ENCODE data around the gene SETD2.
"Not testable (repeated sequence)": the region's sequence is repeated elsewhere in the genome, so short reads cannot be mapped to it uniquely, and the experiment has no call there.

The SETD2 gene

DNA sequence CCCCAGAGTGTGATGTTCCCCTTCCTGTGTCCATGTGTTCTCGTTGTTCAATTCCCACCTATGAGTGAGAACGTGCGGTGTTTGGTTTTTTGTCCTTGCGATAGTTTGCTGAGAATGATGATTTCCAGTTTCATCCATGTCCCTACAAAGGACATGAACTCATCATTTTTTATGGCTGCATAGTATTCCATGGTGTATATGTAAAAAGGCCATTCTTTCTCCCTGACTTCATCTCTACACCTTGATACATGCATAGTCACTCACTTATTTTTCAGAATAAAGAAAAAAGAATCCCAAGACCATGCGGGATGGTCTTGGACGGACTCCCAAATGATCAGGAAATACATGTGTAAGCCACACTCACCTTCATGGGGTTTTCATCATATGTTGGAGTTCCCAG, 126.6 kb downstream of the SETD2 start:
- not testable (repeated sequence) for H3K27me3 ChIP-seq (ENCODE audit: insufficient read depth, low read length, poor library complexity); H3K4me3 ChIP-seq (ENCODE audit: low read length); H3K18ac ChIP-seq (ENCODE audit: low read length); H3K4me2 ChIP-seq (ENCODE audit: low read length); H2AK5ac ChIP-seq (ENCODE audit: low read length); H3K9ac ChIP-seq (ENCODE audit: low read length); H2BK15ac ChIP-seq (replicated peaks; ENCODE audit: low read depth); H3K79me1 ChIP-seq (ENCODE audit: low read length); H2BK5ac ChIP-seq (ENCODE audit: low read length); DNase-seq; H2BK120ac ChIP-seq (ENCODE audit: low read depth, low read length); H3K79me2 ChIP-seq (ENCODE audit: control insufficient read depth, insufficient read depth, low read length); H3K56ac ChIP-seq (ENCODE audit: low read length); H3K4ac ChIP-seq (ENCODE audit: low read depth, low read length); H3K23ac ChIP-seq (ENCODE audit: low read length); H3K36me3 ChIP-seq (ENCODE audit: control insufficient read depth, insufficient read depth, low read length); H3K27ac ChIP-seq (ENCODE audit: low read depth, low read length); H4K5ac ChIP-seq (ENCODE audit: low read length); H3K4me1 ChIP-seq (ENCODE audit: control insufficient read depth, low read depth, low read length); H4K8ac ChIP-seq (ENCODE audit: low read depth, low read length)
- WGBS (ENCODE audit: extremely low coverage, insufficient coverage, low lambda C conversion rate), result no CpG with 5 or more reads among the region's 6 CpGs

DNA sequence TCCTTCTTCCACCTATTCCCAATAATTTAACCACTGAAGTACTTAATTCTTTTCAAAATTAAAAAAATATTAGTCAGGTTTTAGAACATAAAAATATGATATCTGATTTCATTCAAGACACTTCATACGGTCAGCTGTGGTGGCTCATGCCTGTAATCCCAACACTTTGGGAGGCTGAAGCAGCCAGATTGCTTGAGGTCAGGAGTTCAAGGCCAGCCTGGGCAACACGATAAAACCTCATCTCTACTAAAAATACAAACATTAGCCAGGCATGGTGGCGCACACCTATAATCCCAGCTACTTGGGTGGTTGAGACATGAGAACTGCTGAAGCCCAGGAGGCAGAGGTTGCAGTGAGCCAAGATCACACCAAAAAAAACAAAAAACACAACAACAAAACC, 127.8 kb downstream of the SETD2 start:
- Histone ChIP-seq H3K56ac (ENCODE audit: low read length) (no peak overlapping the region), H3K9ac (ENCODE audit: low read length) (no peak overlapping the region), H3K27ac (ENCODE audit: low read depth, low read length) (no peak overlapping the region), H3K79me2 (ENCODE audit: control insufficient read depth, insufficient read depth, low read length) (no peaks in the 10 kb centered on the region), H3K79me1 (ENCODE audit: low read length) (no peaks in the 10 kb centered on the region), H3K18ac (ENCODE audit: low read length) (no peak overlapping the region), H3K4me2 (ENCODE audit: low read length) (no peak overlapping the region), H3K4me3 (ENCODE audit: low read length) (no peak overlapping the region), H3K23ac (ENCODE audit: low read length) (no peak overlapping the region), H4K5ac (ENCODE audit: low read length) (no peak overlapping the region), H2BK5ac (ENCODE audit: low read length) (no peak overlapping the region), H3K4ac (ENCODE audit: low read depth, low read length) (no peak overlapping the region), H4K8ac (ENCODE audit: low read depth, low read length) (no peak overlapping the region), H2AK5ac (ENCODE audit: low read length) (no peak overlapping the region), H3K36me3 (ENCODE audit: control insufficient read depth, insufficient read depth, low read length) (peaks cover 5% of the 10 kb centered on the region), H3K4me1 (ENCODE audit: control insufficient read depth, low read depth, low read length) (no peaks in the 10 kb centered on the region), H2BK15ac (replicated peaks; ENCODE audit: low read depth) (no peak overlapping the region), H3K27me3 (ENCODE audit: insufficient read depth, low read length, poor library complexity) (no peaks in the 10 kb centered on the region), H2BK120ac (ENCODE audit: low read depth, low read length) (no peak overlapping the region)
- no CpG with 5 or more reads among the region's 3 CpGs for WGBS (ENCODE audit: extremely low coverage, insufficient coverage, low lambda C conversion rate)
- DNase-seq, result no peak

DNA sequence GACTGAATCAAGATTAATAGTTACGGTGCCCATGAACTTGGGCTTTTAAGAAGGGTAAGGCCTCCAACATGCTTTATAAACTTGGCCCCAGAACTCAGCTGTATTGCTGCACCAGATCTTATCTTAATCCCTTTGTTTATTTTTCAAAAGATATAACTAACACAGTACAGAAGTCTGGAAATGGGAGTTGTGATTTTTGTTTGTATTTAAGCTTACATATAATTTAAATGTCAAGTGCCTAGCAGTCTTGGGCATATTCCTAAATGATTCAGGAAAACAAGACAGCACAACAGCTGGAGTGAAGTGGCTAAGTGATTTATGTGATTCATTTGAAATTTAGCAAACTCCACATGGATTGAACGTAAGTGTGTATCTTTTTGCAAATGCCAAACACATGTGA, 128.3 kb downstream of the SETD2 start:
- WGBS (ENCODE audit: extremely low coverage, insufficient coverage, low lambda C conversion rate), result no CpG with 5 or more reads among the region's 2 CpGs
- Histone ChIP-seq H3K4me1 (ENCODE audit: control insufficient read depth, low read depth, low read length) (no peaks in the 10 kb centered on the region), H4K5ac (ENCODE audit: low read length) (no peak overlapping the region), H3K56ac (ENCODE audit: low read length) (no peak overlapping the region), H3K79me1 (ENCODE audit: low read length) (no peaks in the 10 kb centered on the region), H2BK120ac (ENCODE audit: low read depth, low read length) (no peak overlapping the region), H4K8ac (ENCODE audit: low read depth, low read length) (no peak overlapping the region), H3K4me2 (ENCODE audit: low read length) (no peak overlapping the region), H3K23ac (ENCODE audit: low read length) (no peak overlapping the region), H2BK15ac (replicated peaks; ENCODE audit: low read depth) (no peak overlapping the region), H3K4ac (ENCODE audit: low read depth, low read length) (no peak overlapping the region), H3K4me3 (ENCODE audit: low read length) (no peak overlapping the region), H3K18ac (ENCODE audit: low read length) (no peak overlapping the region), H3K36me3 (ENCODE audit: control insufficient read depth, insufficient read depth, low read length) (peaks cover 5% of the 10 kb centered on the region), H3K9ac (ENCODE audit: low read length) (no peak overlapping the region), H3K27ac (ENCODE audit: low read depth, low read length) (no peak overlapping the region), H2AK5ac (ENCODE audit: low read length) (no peak overlapping the region), H3K27me3 (ENCODE audit: insufficient read depth, low read length, poor library complexity) (no peaks in the 10 kb centered on the region), H2BK5ac (ENCODE audit: low read length) (no peak overlapping the region), H3K79me2 (ENCODE audit: control insufficient read depth, insufficient read depth, low read length) (no peaks in the 10 kb centered on the region)
- no peak for DNase-seq

DNA sequence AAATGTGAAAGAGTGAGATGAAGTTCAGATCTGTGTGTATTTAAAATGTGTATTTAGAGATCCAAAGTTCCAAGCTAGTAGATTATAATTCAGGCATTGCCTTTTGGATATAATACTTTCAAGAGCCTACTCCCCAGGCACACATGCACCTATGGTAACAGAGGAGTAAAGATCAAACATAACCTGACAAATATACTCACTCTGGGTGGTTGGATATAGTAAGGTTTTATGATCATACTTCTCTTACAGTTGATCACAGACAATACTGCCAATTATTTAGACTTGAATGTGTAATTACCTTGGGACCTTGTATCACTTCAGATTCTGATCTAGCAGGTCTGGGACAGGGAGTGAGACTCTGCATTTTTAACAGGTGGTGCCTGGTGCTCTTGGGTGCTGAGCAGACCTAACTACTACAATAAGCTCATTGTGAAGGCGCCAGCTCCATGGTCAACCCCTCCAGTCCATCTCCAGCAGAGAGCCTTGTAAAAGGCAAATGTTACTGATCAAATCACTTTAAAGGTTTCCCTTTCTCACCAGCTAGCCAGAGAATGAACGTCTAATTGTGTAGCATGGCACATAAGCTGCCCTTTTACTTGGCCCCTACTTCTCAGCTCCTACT, 128.9 kb downstream of the SETD2 start:
- Histone ChIP-seq H2BK5ac (ENCODE audit: low read length) (no peak overlapping the region), H3K36me3 (ENCODE audit: control insufficient read depth, insufficient read depth, low read length) (peaks cover 5% of the 10 kb centered on the region)

DNA sequence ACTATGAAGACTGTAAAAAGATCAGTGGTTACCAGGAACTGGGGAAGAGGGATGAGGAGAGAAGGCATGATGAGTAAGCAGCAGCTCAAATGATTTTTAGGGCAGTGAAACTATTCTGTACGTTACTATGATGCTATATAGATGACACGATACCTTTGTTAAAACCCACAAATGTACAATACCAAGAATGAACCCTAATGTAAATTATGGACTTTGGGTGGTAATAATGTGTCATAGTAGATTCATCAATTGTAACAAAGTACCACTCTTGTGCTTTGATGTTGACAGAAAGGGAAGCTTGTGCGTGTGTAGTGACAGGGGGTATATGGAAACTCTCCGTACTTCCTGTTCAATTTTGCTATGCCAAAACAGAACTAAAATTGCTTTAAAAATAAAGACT, 132.9 kb downstream of the SETD2 start:
- H3K4me3 ChIP-seq (ENCODE audit: low read length); H2AK5ac ChIP-seq (ENCODE audit: low read length); H3K4ac ChIP-seq (ENCODE audit: low read depth, low read length); H3K56ac ChIP-seq (ENCODE audit: low read length); H3K9ac ChIP-seq (ENCODE audit: low read length); H3K18ac ChIP-seq (ENCODE audit: low read length); H4K5ac ChIP-seq (ENCODE audit: low read length); H2BK15ac ChIP-seq (replicated peaks; ENCODE audit: low read depth); H2BK120ac ChIP-seq (ENCODE audit: low read depth, low read length); H4K8ac ChIP-seq (ENCODE audit: low read depth, low read length); H3K4me1 ChIP-seq (ENCODE audit: control insufficient read depth, low read depth, low read length); H3K4me2 ChIP-seq (ENCODE audit: low read length); H3K36me3 ChIP-seq (ENCODE audit: control insufficient read depth, insufficient read depth, low read length); H3K79me2 ChIP-seq (ENCODE audit: control insufficient read depth, insufficient read depth, low read length); DNase-seq; H3K27me3 ChIP-seq (ENCODE audit: insufficient read depth, low read length, poor library complexity); H3K79me1 ChIP-seq (ENCODE audit: low read length); H2BK5ac ChIP-seq (ENCODE audit: low read length); H3K23ac ChIP-seq (ENCODE audit: low read length); H3K27ac ChIP-seq (ENCODE audit: low read depth, low read length): not testable (repeated sequence)
- no CpG with 5 or more reads among the region's 4 CpGs for WGBS (ENCODE audit: extremely low coverage, insufficient coverage, low lambda C conversion rate)

More for the DNA sequence above, 128.9 kb downstream of the SETD2 start:
- no peak overlapping the region for H3K27ac ChIP-seq (ENCODE audit: low read depth, low read length)
- H4K5ac ChIP-seq (ENCODE audit: low read length), result no peak overlapping the region
- no peak overlapping the region for H2AK5ac ChIP-seq (ENCODE audit: low read length)
- H3K18ac ChIP-seq (ENCODE audit: low read length), result no peak overlapping the region
- no peak overlapping the region for H2BK120ac ChIP-seq (ENCODE audit: low read depth, low read length)
- no peak for DNase-seq
- H3K4me1 ChIP-seq (ENCODE audit: control insufficient read depth, low read depth, low read length), result no peaks in the 10 kb centered on the region
- no peaks in the 10 kb centered on the region for H3K27me3 ChIP-seq (ENCODE audit: insufficient read depth, low read length, poor library complexity)
- no peak overlapping the region for H3K9ac ChIP-seq (ENCODE audit: low read length)
- H2BK15ac ChIP-seq (replicated peaks; ENCODE audit: low read depth), result no peak overlapping the region
- WGBS (ENCODE audit: extremely low coverage, insufficient coverage, low lambda C conversion rate), result no CpG with 5 or more reads among the region's 2 CpGs
- H3K79me2 ChIP-seq (ENCODE audit: control insufficient read depth, insufficient read depth, low read length), result no peaks in the 10 kb centered on the region
- no peak overlapping the region for H4K8ac ChIP-seq (ENCODE audit: low read depth, low read length)
- H3K4ac ChIP-seq (ENCODE audit: low read depth, low read length), result no peak overlapping the region
- H3K79me1 ChIP-seq (ENCODE audit: low read length), result no peaks in the 10 kb centered on the region
- no peak overlapping the region for H3K23ac ChIP-seq (ENCODE audit: low read length)
- no peak overlapping the region for H3K4me3 ChIP-seq (ENCODE audit: low read length)
- H3K4me2 ChIP-seq (ENCODE audit: low read length), result no peak overlapping the region
- no peak overlapping the region for H3K56ac ChIP-seq (ENCODE audit: low read length)

DNA sequence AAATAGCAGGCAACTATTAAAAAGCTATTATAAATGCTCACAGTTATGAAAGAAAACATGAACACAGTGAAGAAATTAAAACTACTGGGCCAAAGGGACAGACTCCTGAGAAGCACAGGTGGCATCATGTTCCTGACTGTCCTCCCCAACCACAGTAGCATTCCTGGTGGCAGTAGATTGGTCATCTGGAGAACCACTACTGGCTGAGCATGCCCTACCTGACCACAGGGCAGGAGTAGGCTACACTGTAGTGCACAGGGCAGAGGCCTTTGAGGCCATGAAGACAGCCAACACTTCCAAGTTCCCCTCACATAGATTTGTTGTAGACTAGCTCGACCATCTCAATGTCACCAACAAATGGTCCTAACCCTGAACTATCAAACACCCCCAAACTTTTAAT, 135.2 kb downstream of the SETD2 start:
- Histone ChIP-seq H3K79me2 (ENCODE audit: control insufficient read depth, insufficient read depth, low read length) (no peaks in the 10 kb centered on the region), H2AK5ac (ENCODE audit: low read length) (no peak overlapping the region), H3K4ac (ENCODE audit: low read depth, low read length) (no peak overlapping the region), H2BK5ac (ENCODE audit: low read length) (no peak overlapping the region), H3K4me1 (ENCODE audit: control insufficient read depth, low read depth, low read length) (no peaks in the 10 kb centered on the region), H3K23ac (ENCODE audit: low read length) (no peak overlapping the region), H3K9ac (ENCODE audit: low read length) (no peak overlapping the region), H3K79me1 (ENCODE audit: low read length) (peaks cover under 1% of the 10 kb centered on the region), H3K56ac (ENCODE audit: low read length) (no peak overlapping the region), H3K36me3 (ENCODE audit: control insufficient read depth, insufficient read depth, low read length) (no peaks in the 10 kb centered on the region), H3K18ac (ENCODE audit: low read length) (no peak overlapping the region), H2BK15ac (replicated peaks; ENCODE audit: low read depth) (no peak overlapping the region), H4K5ac (ENCODE audit: low read length) (no peak overlapping the region), H3K4me2 (ENCODE audit: low read length) (no peak overlapping the region), H3K4me3 (ENCODE audit: low read length) (no peak overlapping the region), H4K8ac (ENCODE audit: low read depth, low read length) (no peak overlapping the region), H2BK120ac (ENCODE audit: low read depth, low read length) (no peak overlapping the region), H3K27ac (ENCODE audit: low read depth, low read length) (no peak overlapping the region), H3K27me3 (ENCODE audit: insufficient read depth, low read length, poor library complexity) (no peaks in the 10 kb centered on the region)
- no CpG with 5 or more reads among the region's 1 CpG for WGBS (ENCODE audit: extremely low coverage, insufficient coverage, low lambda C conversion rate)
- DNase-seq, result no peak

Data from mesendoderm (in vitro differentiated cells).